ENCODE measurements around the gene C2orf72. TPM values are rescaled to one million over a fixed set of nuclear protein-coding genes. Genes with fewer than 3 reads are reported as not detected.

C2orf72 gene
- total and polyA plus RNA-seq, 2 of the 13 experiments (the other 11 are each of a cell fraction or from before 2014, with no cell fraction given): 147 to 203 TPM

DNA sequence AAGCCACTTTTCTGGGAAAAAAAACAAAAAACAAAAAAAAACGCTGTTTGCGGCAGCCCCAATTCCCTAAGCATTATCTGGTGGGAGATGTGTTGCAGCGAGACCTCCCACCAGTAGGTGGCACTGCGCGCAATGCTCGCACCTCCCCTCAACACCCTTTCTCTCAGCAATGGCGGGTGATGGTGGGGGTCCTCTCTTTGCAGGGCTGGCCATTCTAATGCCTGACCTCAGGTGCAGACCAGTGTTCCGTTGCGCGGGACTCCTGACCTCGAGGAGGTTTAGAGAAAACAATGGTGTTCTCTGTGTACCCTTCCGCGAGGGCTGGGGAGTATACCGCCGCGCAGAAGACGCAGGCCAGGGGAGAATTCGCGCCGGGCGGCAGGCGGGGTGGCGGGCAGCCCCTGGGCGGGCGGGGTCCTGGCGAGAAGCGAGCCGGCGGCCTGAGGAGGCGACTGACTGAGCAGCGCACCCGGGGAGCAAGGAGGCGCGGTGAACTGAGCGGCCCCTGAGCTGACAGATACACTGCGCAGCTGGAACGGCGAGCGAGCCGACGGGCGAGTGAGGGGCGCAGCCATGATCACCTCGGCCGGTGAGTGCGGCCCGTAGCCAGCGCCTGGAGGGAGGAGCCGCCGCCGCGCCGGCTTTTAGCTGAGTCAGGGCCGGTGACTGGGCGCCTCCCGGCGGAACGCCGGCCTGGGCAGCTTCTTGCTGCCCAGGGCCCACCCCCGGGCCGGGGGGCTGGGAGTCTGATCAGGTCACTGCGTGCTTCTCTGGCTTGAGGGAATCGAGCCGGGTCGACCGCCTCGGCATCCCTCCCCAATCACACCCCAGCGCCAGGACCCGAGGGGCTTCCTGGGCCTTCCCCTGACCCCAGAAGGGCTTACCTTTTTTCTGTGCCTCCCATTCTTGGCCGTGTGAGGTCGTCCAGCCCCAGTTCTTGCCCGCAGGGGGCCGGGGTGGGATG, 19.4 kb downstream of the C2orf72 start, which contains the start of gene PSMD1 (continued):
- TF ChIP-seq ZXDC (CRISPR knock-in tag; IDR thresholded peaks at IDR 0.05) (no peak), SRSF9 (IDR thresholded peaks at IDR 0.05; ENCODE audit: borderline replicate concordance, insufficient read depth, low read depth, low read length, poor library complexity, severe bottlenecking) (no peak), HOXA7 (CRISPR knock-in tag; IDR thresholded peaks at IDR 0.05) (no peak), ZFP36L2 (CRISPR knock-in tag; IDR thresholded peaks at IDR 0.05) (no peak), U2AF1 (optimal IDR thresholded peaks at IDR 0.05; ENCODE audit: low read depth, low read length) (peak; percentile 23), ZBTB20 (CRISPR knock-in tag; IDR thresholded peaks at IDR 0.05; ENCODE audit: borderline replicate concordance, low read depth) (no peak), ZNF251 (CRISPR knock-in tag; IDR thresholded peaks at IDR 0.05) (no peak), TFDP2 (CRISPR knock-in tag; IDR thresholded peaks at IDR 0.05) (peak; percentile 78; the same call in 1 of the 2 replicates), ZNF780A (CRISPR knock-in tag; IDR thresholded peaks at IDR 0.05) (no peak), BCLAF1 (IDR thresholded peaks at IDR 0.05) (no peak), ZNF333 (CRISPR knock-in tag; IDR thresholded peaks at IDR 0.05; ENCODE audit: borderline replicate concordance) (0 out of 2 replicates have a peak, but pooled peaks have one; percentile 95), ZNF737 (CRISPR knock-in tag; IDR thresholded peaks at IDR 0.05; ENCODE audit: borderline replicate concordance) (no peak), ZNF674 (CRISPR knock-in tag; IDR thresholded peaks at IDR 0.05; ENCODE audit: low read depth) (no peak), GFI1 (CRISPR knock-in tag; IDR thresholded peaks at IDR 0.05; ENCODE audit: borderline replicate concordance) (peak; percentile 69; the same call in 1 of the 2 replicates), SPEN (CRISPR knock-in tag; IDR thresholded peaks at IDR 0.05; ENCODE audit: low read depth) (peak; percentile 96)
- TF ChIP-seq, protein P1, sequence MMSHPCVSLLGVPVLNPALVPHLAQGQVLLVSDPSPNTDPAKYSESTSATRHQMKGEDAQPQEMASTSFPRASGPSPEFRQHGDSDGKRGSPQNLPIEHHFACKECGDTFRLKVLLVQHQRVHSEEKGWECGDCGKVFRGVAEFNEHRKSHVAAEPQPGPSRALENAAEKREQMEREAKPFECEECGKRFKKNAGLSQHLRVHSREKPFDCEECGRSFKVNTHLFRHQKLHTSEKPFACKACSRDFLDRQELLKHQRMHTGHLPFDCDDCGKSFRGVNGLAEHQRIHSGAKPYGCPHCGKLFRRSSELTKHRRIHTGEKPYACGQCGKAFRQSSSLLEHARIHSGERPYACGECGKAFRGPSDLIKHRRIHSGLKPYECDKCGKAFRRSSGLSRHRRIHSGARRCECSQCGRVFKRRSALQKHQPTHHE (CRISPR knock-in tag; IDR thresholded peaks at IDR 0.05; ENCODE audit: borderline replicate concordance): no peak
- TF ChIP-seq, protein P2, sequence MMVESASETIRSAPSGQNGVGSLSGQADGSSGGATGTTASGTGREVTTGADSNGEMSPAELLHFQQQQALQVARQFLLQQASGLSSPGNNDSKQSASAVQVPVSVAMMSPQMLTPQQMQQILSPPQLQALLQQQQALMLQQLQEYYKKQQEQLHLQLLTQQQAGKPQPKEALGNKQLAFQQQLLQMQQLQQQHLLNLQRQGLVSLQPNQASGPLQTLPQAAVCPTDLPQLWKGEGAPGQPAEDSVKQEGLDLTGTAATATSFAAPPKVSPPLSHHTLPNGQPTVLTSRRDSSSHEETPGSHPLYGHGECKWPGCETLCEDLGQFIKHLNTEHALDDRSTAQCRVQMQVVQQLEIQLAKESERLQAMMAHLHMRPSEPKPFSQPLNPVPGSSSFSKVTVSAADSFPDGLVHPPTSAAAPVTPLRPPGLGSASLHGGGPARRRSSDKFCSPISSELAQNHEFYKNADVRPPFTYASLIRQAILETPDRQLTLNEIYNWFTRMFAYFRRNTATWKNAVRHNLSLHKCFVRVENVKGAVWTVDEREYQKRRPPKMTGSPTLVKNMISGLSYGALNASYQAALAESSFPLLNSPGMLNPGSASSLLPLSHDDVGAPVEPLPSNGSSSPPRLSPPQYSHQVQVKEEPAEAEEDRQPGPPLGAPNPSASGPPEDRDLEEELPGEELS (CRISPR knock-in tag; IDR thresholded peaks at IDR 0.05): no peak

Data from HepG2 (cell line).